NT2/D1 (cell line): ENCODE results near the gene IL4R.

ENCODE experiments used
- DNase-seq: peaks from one replicate; pipeline ENCODE4 v3.0.0-alpha.2; 2011; ENCODE audit warnings: low read depth, low spot score
- H3K27me3 ChIP-seq: 2 replicates; pipeline ENCODE4 v1.6.0; 2011; ENCODE audit warnings: mild to moderate bottlenecking; ENCODE audit not compliant: insufficient read length, insufficient read depth
- H3K36me3 ChIP-seq: 2 replicates; pipeline ENCODE4 v1.6.1; 2011; ENCODE audit warnings: mild to moderate bottlenecking, low read length, mixed read lengths; ENCODE audit not compliant: insufficient read depth, insufficient read length
- H3K4me1 ChIP-seq: 2 replicates; pipeline ENCODE4 v1.5.1; 2011; ENCODE audit not compliant: insufficient read depth, insufficient read length
- H3K4me3 ChIP-seq: 2 replicates; pipeline ENCODE4 v1.5.1; 2011; ENCODE audit warnings: low read depth; ENCODE audit not compliant: insufficient read length
- H3K9ac ChIP-seq: 2 replicates; pipeline ENCODE4 v1.6.0; 2011; ENCODE audit warnings: low read depth; ENCODE audit not compliant: insufficient read length
- H3K9me3 ChIP-seq: 2 replicates; pipeline ENCODE4 v1.5.1; 2011; ENCODE audit warnings: mild to moderate bottlenecking, low read length; ENCODE audit not compliant: insufficient read depth
- SUZ12 ChIP-seq: IDR thresholded peaks from 2 replicates; pipeline ENCODE4 v1.6.1; 2011; ENCODE audit not compliant: insufficient read length, insufficient read depth; ENCODE audit errors: extremely low read depth
- YY1 ChIP-seq: IDR thresholded peaks from 2 replicates; pipeline ENCODE4 v1.6.1; 2011; ENCODE audit not compliant: insufficient read length, insufficient read depth
- ZNF274 ChIP-seq: IDR thresholded peaks from 2 replicates; pipeline ENCODE4 v1.6.1; 2011; ENCODE audit warnings: mild to moderate bottlenecking, low read depth, low read length

IL4R gene

DNA sequence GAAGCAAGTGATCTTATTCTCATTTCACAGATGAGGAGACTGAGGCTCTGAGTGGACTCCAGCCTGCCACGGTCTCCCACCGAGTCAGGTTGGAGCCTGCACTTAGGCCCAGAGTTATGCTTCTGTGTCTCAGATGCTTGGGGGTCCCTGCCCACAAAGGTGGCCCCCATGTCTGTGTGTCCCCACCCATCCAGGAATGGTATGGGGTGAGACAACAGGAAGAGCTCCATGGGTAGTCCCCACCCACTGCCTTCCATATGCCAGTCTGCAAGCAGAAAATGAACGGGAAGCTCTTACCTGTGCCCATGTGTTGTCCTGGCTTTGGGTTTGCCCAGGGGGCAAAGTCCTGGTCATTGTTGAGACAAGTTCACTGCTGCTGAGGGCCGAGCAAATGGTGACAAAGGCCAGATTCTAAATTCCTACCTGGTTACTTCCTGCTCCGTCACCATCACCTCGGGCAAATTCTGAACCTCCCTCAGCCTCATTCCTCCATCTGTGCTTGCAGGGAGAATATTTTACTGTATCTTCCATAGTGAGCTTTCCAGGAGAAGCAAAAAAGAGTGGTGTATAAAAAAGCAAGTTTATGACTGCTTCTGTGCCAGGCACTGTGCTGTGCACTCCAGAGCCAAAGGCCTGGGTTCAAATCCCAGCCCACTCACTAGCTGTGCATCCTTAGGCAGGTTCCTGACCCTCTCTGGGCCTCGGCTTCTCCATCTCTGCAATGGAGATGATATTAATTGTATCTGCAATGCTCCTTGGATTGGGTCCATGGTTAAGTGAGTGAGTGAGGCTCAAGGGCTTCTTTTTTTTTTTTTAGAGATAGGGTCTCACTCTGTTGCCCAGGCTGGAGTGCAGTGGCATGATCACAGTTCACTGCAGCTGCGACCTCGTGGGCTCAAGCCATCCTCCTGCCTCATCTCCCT lies 9.3 kb downstream of the IL4R start:
- H3K4me1 ChIP-seq = peaks cover 31% of the 10 kb centered on the region
- no peaks in the 10 kb centered on the region for H3K9me3 ChIP-seq
- H3K9ac ChIP-seq = no peak overlapping the region
- no peaks in the 10 kb centered on the region for H3K27me3 ChIP-seq
- H3K36me3 ChIP-seq = peaks cover 4% of the 10 kb centered on the region
- DNase-seq = no peak
- no peak overlapping the region for H3K4me3 ChIP-seq
- TF ChIP-seq SUZ12 (no peak), ZNF274 (no peak), YY1 (no peak)

GRCh38 chr16:27323781-27324561 lies 10.2 kb downstream of the IL4R start:
- DNase-seq = no peak
- no peak overlapping the region for H3K9ac ChIP-seq

DNA sequence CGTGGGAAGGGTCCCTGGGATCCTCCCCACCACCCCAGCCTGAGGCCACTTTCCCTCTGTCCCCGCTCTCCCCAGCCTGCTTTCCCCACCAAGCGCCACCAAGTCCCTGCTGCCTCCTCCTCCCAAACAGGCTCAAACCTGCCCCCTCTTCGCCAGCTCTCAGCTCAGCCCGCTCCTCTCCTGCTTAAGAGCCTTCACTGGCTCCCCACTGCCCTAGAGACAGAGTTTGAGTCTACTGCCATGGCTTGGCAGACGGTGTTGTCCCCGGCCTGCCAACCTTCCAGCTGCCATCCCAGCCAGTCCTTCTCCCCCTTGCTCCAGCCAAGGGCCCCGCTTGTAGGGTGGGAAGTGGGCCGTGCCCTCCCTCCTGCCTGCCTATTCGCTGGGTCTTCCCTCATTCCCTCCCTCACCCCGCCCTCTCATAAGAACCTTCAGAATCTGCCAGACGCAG lies 11.1 kb downstream of the IL4R start:
- Histone ChIP-seq H3K27me3 (no peaks in the 10 kb centered on the region), H3K4me3 (no peak overlapping the region), H3K9ac (no peak overlapping the region), H3K4me1 (peaks cover 24% of the 10 kb centered on the region), H3K36me3 (no peaks in the 10 kb centered on the region), H3K9me3 (no peaks in the 10 kb centered on the region)
- TF ChIP-seq YY1 (no peak), SUZ12 (no peak), ZNF274 (no peak)
- DNase-seq = no peak

More at GRCh38 chr16:27323781-27324561, 10.2 kb downstream of the IL4R start:
- Histone ChIP-seq H3K9me3 (no peaks in the 10 kb centered on the region), H3K36me3 (peaks cover 4% of the 10 kb centered on the region), H3K4me1 (peaks cover 24% of the 10 kb centered on the region), H3K4me3 (no peak overlapping the region), H3K27me3 (no peaks in the 10 kb centered on the region)
- no peak for TF ChIP-seq YY1
- no peak for TF ChIP-seq SUZ12

DNA sequence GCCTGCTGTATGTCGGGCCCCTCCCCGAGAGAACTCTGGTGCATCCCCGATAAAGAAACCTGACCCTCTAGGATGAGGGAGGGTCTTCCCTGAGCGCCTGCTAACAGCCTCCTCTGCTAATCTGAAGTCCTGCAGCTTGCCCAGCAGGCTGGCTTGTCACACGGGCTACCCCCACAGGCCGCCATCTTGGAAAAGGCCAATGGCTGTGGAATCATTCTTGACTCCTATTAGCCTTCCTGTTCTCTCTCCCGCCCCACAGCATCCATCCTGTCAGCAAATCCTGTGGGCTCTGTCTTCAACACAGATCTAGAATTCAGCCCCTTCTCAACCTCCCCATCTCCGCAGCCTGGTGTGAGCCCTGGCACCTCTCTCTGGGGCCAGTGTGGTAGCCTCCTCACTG lies 12.0 kb downstream of the IL4R start:
- H3K36me3 ChIP-seq = peaks cover under 1% of the 10 kb centered on the region
- no peak for TF ChIP-seq SUZ12
- TF ChIP-seq ZNF274 = no peak
- no peak overlapping the region for H3K9ac ChIP-seq
- no peaks in the 10 kb centered on the region for H3K9me3 ChIP-seq
- H3K27me3 ChIP-seq = no peaks in the 10 kb centered on the region
- H3K4me3 ChIP-seq = no peak overlapping the region
- H3K4me1 ChIP-seq = peaks cover 24% of the 10 kb centered on the region
- DNase-seq = no peak

- Histone ChIP-seq H3K27me3 (no peaks in the 10 kb centered on the region), H3K9ac (peak overlapping the region; percentile 43), H3K4me3 (no peak overlapping the region), H3K9me3 (peaks cover under 1% of the 10 kb centered on the region; the same call in 1 of the 2 replicates), H3K4me1 (peaks cover 24% of the 10 kb centered on the region), H3K36me3 (peaks cover 6% of the 10 kb centered on the region)
- DNase-seq = no peak
- TF ChIP-seq ZNF274 (no peak), SUZ12 (no peak), YY1 (no peak)
Observed at GRCh38 chr16:27326251-27326650, 12.5 kb downstream of the IL4R start.

GRCh38 chr16:27326738-27327585 lies 13.2 kb downstream of the IL4R start:
- Histone ChIP-seq H3K9me3 (peaks cover 5% of the 10 kb centered on the region), H3K4me3 (no peak overlapping the region), H3K9ac (peak overlapping the region; percentile 43), H3K4me1 (peaks cover 24% of the 10 kb centered on the region), H3K36me3 (peaks cover 9% of the 10 kb centered on the region), H3K27me3 (no peaks in the 10 kb centered on the region)
- TF ChIP-seq SUZ12 (no peak), YY1 (no peak), ZNF274 (no peak)
- peak; percentile 67 for DNase-seq
